Suprapubic skin (tissue), 3 donors: Measurements from ENCODE around the gene M6PR.

Experiments used
- POLR2A ChIP-seq, 2 donors: fragments of 450-650 bp; IDR thresholded peaks; one replicate each; pipeline ENCODE4 v1.6.1; 2017; ENCODE audit warnings: antibody characterized with exemption in 2 of 2, mild to moderate bottlenecking in 2 of 2, moderate library complexity in 2 of 2
- TF ChIP-seq, protein P1 (sequence below), 2 donors: fragments of 200-600 bp in 1 of 2; fragments of 450-650 bp in 1 of 2; sonication (generic) in 1 of 2; IDR thresholded peaks; one replicate each; pipeline ENCODE4 v1.5.1; 2016 to 2019; ENCODE audit warnings: antibody characterized with exemption in 2 of 2, mild to moderate bottlenecking in 1 of 2, moderate library complexity in 1 of 2

DNA sequence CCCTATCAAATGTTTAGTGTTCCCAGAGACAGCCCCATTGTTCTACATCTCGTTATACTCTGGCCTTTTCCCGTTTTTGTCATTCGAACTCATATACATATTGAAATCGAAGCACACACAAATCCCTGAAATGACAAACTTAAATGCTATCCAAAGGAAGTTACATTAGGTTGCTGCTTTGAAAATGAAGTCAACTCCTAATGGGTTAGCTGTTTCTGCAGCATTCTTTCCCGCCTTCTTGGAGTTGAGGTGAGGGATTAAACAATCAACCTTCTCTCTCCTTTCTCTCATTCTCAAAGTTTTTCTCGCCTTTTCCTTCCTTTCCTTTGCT lies 35.8 kb downstream of the M6PR start:
- TF ChIP-seq, protein P1, sequence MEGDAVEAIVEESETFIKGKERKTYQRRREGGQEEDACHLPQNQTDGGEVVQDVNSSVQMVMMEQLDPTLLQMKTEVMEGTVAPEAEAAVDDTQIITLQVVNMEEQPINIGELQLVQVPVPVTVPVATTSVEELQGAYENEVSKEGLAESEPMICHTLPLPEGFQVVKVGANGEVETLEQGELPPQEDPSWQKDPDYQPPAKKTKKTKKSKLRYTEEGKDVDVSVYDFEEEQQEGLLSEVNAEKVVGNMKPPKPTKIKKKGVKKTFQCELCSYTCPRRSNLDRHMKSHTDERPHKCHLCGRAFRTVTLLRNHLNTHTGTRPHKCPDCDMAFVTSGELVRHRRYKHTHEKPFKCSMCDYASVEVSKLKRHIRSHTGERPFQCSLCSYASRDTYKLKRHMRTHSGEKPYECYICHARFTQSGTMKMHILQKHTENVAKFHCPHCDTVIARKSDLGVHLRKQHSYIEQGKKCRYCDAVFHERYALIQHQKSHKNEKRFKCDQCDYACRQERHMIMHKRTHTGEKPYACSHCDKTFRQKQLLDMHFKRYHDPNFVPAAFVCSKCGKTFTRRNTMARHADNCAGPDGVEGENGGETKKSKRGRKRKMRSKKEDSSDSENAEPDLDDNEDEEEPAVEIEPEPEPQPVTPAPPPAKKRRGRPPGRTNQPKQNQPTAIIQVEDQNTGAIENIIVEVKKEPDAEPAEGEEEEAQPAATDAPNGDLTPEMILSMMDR (IDR thresholded peaks at IDR 0.05), result no peak
- TF ChIP-seq POLR2A (IDR thresholded peaks at IDR 0.05), result no peak
